Liver (tissue), 9 donors: ENCODE results near the gene ARHGEF18. TPM values are rescaled to one million over a fixed set of nuclear protein-coding genes. Genes with fewer than 3 reads are reported as not detected.

Experiments
- DNase-seq: peaks from one replicate; pipeline ENCODE4 v3.0.0-alpha.2; 2017; ENCODE audit warnings: low spot score
- H3K27ac ChIP-seq, 2 donors: one replicate each; pipeline ENCODE4 v1.7.0; 2013; ENCODE audit warnings: inconsistent platforms in 2 of 2, low read length in 2 of 2, control low read depth in 1 of 2, low read depth in 1 of 2, mild to moderate bottlenecking in 1 of 2
- H3K27me3 ChIP-seq, 4 donors: one replicate each; pipeline versions ENCODE4 v1.6.1 to v1.7.0; 2013; ENCODE audit warnings: low read length in 3 of 4, inconsistent platforms in 1 of 4, mild to moderate bottlenecking in 1 of 4, moderate library complexity in 1 of 4; ENCODE audit not compliant: control insufficient read depth in 4 of 4, insufficient read depth in 4 of 4
- H3K36me3 ChIP-seq, 4 donors: one replicate each; pipeline versions ENCODE4 v1.6.1 to v1.7.0; 2013; ENCODE audit warnings: low read length in 3 of 4, mild to moderate bottlenecking in 3 of 4, low read depth in 1 of 4, moderate library complexity in 1 of 4; ENCODE audit not compliant: control insufficient read depth in 4 of 4, insufficient read depth in 3 of 4
- H3K4me1 ChIP-seq, 4 donors: one replicate each; pipeline versions ENCODE4 v1.6.1 to v1.7.0; 2013; ENCODE audit warnings: low read length in 3 of 4, mild to moderate bottlenecking in 3 of 4, moderate library complexity in 1 of 4; ENCODE audit not compliant: control insufficient read depth in 4 of 4, insufficient read depth in 4 of 4
- H3K4me3 ChIP-seq, 3 donors: one replicate each; pipeline versions ENCODE4 v1.6.1 to v1.7.0; 2013; ENCODE audit warnings: low read length in 3 of 3, control low read depth in 1 of 3, low read depth in 1 of 3, mild to moderate bottlenecking in 1 of 3
- H3K9ac ChIP-seq, 2 donors: one replicate each; pipeline ENCODE4 v1.7.0; 2013; ENCODE audit warnings: low read length in 2 of 2, mild to moderate bottlenecking in 2 of 2, moderate library complexity in 2 of 2, control low read depth in 1 of 2, low read depth in 1 of 2
- H3K9me3 ChIP-seq, 4 donors: one replicate each; pipeline versions ENCODE4 v1.6.1 to v1.7.0; 2013; ENCODE audit warnings: low read length in 3 of 4; ENCODE audit not compliant: control insufficient read depth in 4 of 4
- CTCF ChIP-seq: fragments of 150-350 bp; IDR thresholded peaks from 2 replicates; pipeline ENCODE4 v1.5.1; 2017; ENCODE audit warnings: improper control_type of control experiment, low read depth, low read length; ENCODE audit not compliant: missing input control
- EGR1 ChIP-seq, 2 donors: IDR thresholded peaks; 2 replicates each; pipeline ENCODE4 v1.6.1; 2016 to 2018; ENCODE audit warnings: antibody characterized with exemption in 2 of 2, low read depth in 2 of 2
- FOXA1 ChIP-seq: IDR thresholded peaks from 2 replicates; pipeline ENCODE4 v1.6.1; 2016; ENCODE audit warnings: antibody characterized with exemption
- FOXA2 ChIP-seq: IDR thresholded peaks from 2 replicates; pipeline ENCODE4 v1.6.1; 2016; ENCODE audit warnings: antibody characterized with exemption
- GABPA ChIP-seq, 2 donors: IDR thresholded peaks in 1 of 2; conservative IDR thresholded peaks in 1 of 2; 2 replicates each; pipeline ENCODE4 v1.6.1; 2016; ENCODE audit warnings: antibody characterized with exemption in 2 of 2, mild to moderate bottlenecking in 1 of 2, moderate library complexity in 1 of 2
- HNF4A ChIP-seq, 2 donors: conservative IDR thresholded peaks; 2 replicates each; pipeline ENCODE4 v1.6.1; 2016; ENCODE audit warnings: antibody characterized with exemption in 2 of 2, mild to moderate bottlenecking in 2 of 2
- HNF4G ChIP-seq: IDR thresholded peaks from 2 replicates; pipeline ENCODE4 v1.6.1; 2016; ENCODE audit warnings: antibody characterized with exemption
- JUND ChIP-seq, 2 donors: IDR thresholded peaks; 2 replicates each; pipeline ENCODE4 v1.6.1; 2016; ENCODE audit warnings: antibody characterized with exemption in 2 of 2
- NR2F2 ChIP-seq: IDR thresholded peaks from 2 replicates; pipeline ENCODE4 v1.6.1; 2016; ENCODE audit warnings: antibody characterized with exemption
- RAD21 ChIP-seq, 2 donors: IDR thresholded peaks; 2 replicates each; pipeline ENCODE4 v1.6.1; 2016; ENCODE audit warnings: antibody characterized with exemption in 2 of 2, mild to moderate bottlenecking in 2 of 2
- REST ChIP-seq: IDR thresholded peaks from 2 replicates; pipeline ENCODE4 v1.6.1; 2016; ENCODE audit warnings: antibody characterized with exemption, mild to moderate bottlenecking
- RXRA ChIP-seq, 2 donors: IDR thresholded peaks; 2 replicates each; pipeline ENCODE4 v1.6.1; 2017 to 2018; ENCODE audit warnings: antibody characterized with exemption in 2 of 2, mild to moderate bottlenecking in 1 of 2
- SP1 ChIP-seq: IDR thresholded peaks from 2 replicates; pipeline ENCODE4 v1.6.1; 2018; ENCODE audit warnings: antibody characterized with exemption, mild to moderate bottlenecking
- TAF1 ChIP-seq: conservative IDR thresholded peaks from 2 replicates; pipeline ENCODE4 v1.6.1; 2016; ENCODE audit warnings: antibody characterized with exemption, mild to moderate bottlenecking
- YY1 ChIP-seq: IDR thresholded peaks from 2 replicates; pipeline ENCODE4 v1.6.1; 2016; ENCODE audit warnings: antibody characterized with exemption, mild to moderate bottlenecking
- ZBTB33 ChIP-seq: IDR thresholded peaks from 2 replicates; pipeline ENCODE4 v1.6.1; 2016; ENCODE audit warnings: antibody characterized with exemption
- WGBS: extraction: QIAGEN DNeasy Blood & Tissue Kit; methylation state at CpG from one replicate; pipeline ENCODE4 v1.1.7; 2013; 5-methylcytosine and 5-hydroxymethylcytosine counted together
- polyA plus RNA-seq, 2 donors: library from polyadenylated mRNA; stranded (reverse) in 1 of 2; unstranded in 1 of 2; fragments of 200-250 nt in 1 of 2; fragments of >200 nt in 1 of 2; fragmentation: Nextera tagmentation in 1 of 2; extraction: Ambion mirVana in 1 of 2; gene quantifications; one replicate each; pipeline versions ENCODE4 v1.2.1 to v1.2.3, GENCODE V29; 2013 to 2015
- total RNA-seq, 2 donors: library from RNA; depleted of rRNA; stranded (reverse); fragments of >200 nt; gene quantifications; one replicate each; pipeline ENCODE4 v1.2.3, GENCODE V29; 2014
- TF ChIP-seq, protein P1 (sequence below): IDR thresholded peaks from 2 replicates; pipeline ENCODE4 v1.6.1; 2016; ENCODE audit warnings: antibody characterized with exemption
- TF ChIP-seq, protein P2 (sequence below): IDR thresholded peaks from 2 replicates; pipeline ENCODE4 v1.6.1; 2016; ENCODE audit warnings: antibody characterized with exemption
- donor health status: healthy.
- donor health status: healthy.
- donor health status: healthy.
- donor health status: healthy.
- donor health status: healthy.

ARHGEF18 gene
- total and polyA plus RNA-seq, 4 donors, result 3.3 to 28.8 (median 14.9) TPM

GRCh38 chr19:7340959-7341837, 7.5 kb upstream of the ARHGEF18 start:
- Histone ChIP-seq H3K9ac (no peak overlapping the region), H3K9me3 (no peaks in the 10 kb centered on the region), H3K36me3 (no peaks in the 10 kb centered on the region), H3K27me3 (no peaks in the 10 kb centered on the region), H3K27ac (no peak overlapping the region), H3K4me1 (peaks cover 0 to 2% (median 0%) of the 10 kb centered on the region in 4 donors), H3K4me3 (no peak overlapping the region)
- TF ChIP-seq RAD21 (IDR thresholded peaks at IDR 0.05) (peak; percentile 97 to 99), HNF4G (no peak), HNF4A (conservative IDR thresholded peaks at IDR 0.05) (no peak), GABPA (IDR thresholded peaks at IDR 0.05 in 1 of 2, conservative IDR thresholded peaks at IDR 0.05 in 1 of 2) (no peak), SP1 (no peak), FOXA1 (no peak), JUND (IDR thresholded peaks at IDR 0.05) (no peak), NR2F2 (peak; percentile 35), EGR1 (IDR thresholded peaks at IDR 0.05; ENCODE audit: low read depth in 2 of 2) (no peak), RXRA (IDR thresholded peaks at IDR 0.05) (no peak), REST (no peak), YY1 (no peak), ZBTB33 (no peak), CTCF (peak; percentile 94), TAF1 (no peak), FOXA2 (no peak)
- TF ChIP-seq, protein P1, sequence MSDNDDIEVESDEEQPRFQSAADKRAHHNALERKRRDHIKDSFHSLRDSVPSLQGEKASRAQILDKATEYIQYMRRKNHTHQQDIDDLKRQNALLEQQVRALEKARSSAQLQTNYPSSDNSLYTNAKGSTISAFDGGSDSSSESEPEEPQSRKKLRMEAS, result no peak
- TF ChIP-seq, protein P2, sequence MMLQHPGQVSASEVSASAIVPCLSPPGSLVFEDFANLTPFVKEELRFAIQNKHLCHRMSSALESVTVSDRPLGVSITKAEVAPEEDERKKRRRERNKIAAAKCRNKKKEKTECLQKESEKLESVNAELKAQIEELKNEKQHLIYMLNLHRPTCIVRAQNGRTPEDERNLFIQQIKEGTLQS, result no peak
- 32% methylated on average over 22 of the region's 22 CpGs for WGBS
- peak; percentile 90 for DNase-seq
